H1 (cell line): Measurements from ENCODE around the gene ARHGAP23. TPM values are rescaled to one million over a fixed set of nuclear protein-coding genes. Genes with fewer than 3 reads are reported as not detected.

ENCODE experiments used
- CBX5 ChIP-seq: fragments of 300-800, 300-1000 bp; sonication (generic); IDR thresholded peaks from 2 replicates; pipeline ENCODE4 v1.7.1; 2016; ENCODE audit warnings: antibody characterized with exemption, low read length, low read depth
- E2F6 ChIP-seq: IDR thresholded peaks from 2 replicates; pipeline ENCODE4 v1.6.1; 2012; ENCODE audit warnings: inconsistent platforms
- FOSL1 ChIP-seq: IDR thresholded peaks from 2 replicates; pipeline ENCODE4 v1.6.1; 2011; ENCODE audit warnings: mild to moderate bottlenecking, low read depth, low read length, moderate library complexity; ENCODE audit not compliant: insufficient read depth
- NRF1 ChIP-seq: IDR thresholded peaks from 2 replicates; pipeline ENCODE4 v1.6.1; 2011; ENCODE audit warnings: mild to moderate bottlenecking, low read depth, low read length, improper control_type of control experiment
- RBBP5 ChIP-seq: IDR thresholded peaks from 2 replicates; pipeline ENCODE4 v1.7.1; 2012; ENCODE audit warnings: low read depth, mild to moderate bottlenecking, inconsistent platforms, low read length, moderate library complexity, borderline replicate concordance
- SIX5 ChIP-seq: IDR thresholded peaks from 2 replicates; pipeline ENCODE4 v1.6.1; 2011; ENCODE audit warnings: mild to moderate bottlenecking, low read depth, low read length
- SUZ12 ChIP-seq: fragments of 200-600 bp; sonication (generic); IDR thresholded peaks from 2 replicates; pipeline ENCODE4 v1.6.1; 2012; ENCODE audit warnings: mild to moderate bottlenecking, inconsistent platforms, low read length, moderate library complexity, mixed read lengths
- TBP ChIP-seq: IDR thresholded peaks from 2 replicates; pipeline ENCODE4 v1.6.1; 2011; ENCODE audit warnings: low read depth, low read length, improper control_type of control experiment
- USF2 ChIP-seq: IDR thresholded peaks from 2 replicates; pipeline ENCODE4 v1.6.1; 2011; ENCODE audit warnings: low read length, improper control_type of control experiment
- polyA plus RNA-seq, 7 experiments: library from polyadenylated mRNA; depleted of rRNA in 3 of 7; stranded (reverse) in 5 of 7; unstranded in 2 of 7; fragments of >200 nt in 5 of 7; fragments of 200-250 nt in 2 of 7; gene quantifications; 1 replicate in 5 of 7; 2 replicates in 1 of 7; 4 replicates in 1 of 7; pipeline versions ENCODE4 v1.2.1 to v1.2.3, GENCODE V29; 2011 to 2013; ENCODE audit warnings: missing spikeins in 2 of 7, mixed read lengths in 2 of 7
- total RNA-seq: library from RNA; stranded (reverse); fragmentation: NEBNext Ultra II Directional; extraction: Animal tissue kit (Norgen Biotek cat#: 25700); gene quantifications from 2 replicates; pipeline ENCODE4 v1.2.1, GENCODE V29; 2021

Gene ARHGAP23
- total and polyA plus RNA-seq, 2 of the 8 experiments (the other 6 are each of a cell fraction or from before 2014, with no cell fraction given), result 16.3 to 107 TPM

GRCh38 chr17:38451030-38451839 lies 23.0 kb downstream of the ARHGAP23 start (continued):
- TF ChIP-seq CBX5, result no peak
- peak; percentile 39; the same call in 1 of the 2 replicates for TF ChIP-seq RBBP5
- no peak for TF ChIP-seq FOSL1
- TF ChIP-seq SIX5, result no peak
- no peak for TF ChIP-seq E2F6
- no peak for TF ChIP-seq USF2
- no peak; the same call in 1 of the 2 replicates for TF ChIP-seq SUZ12
- TF ChIP-seq NRF1, result no peak; the same call in 1 of the 2 replicates
- no peak for TF ChIP-seq TBP
